Measurements from ENCODE around the gene MTOR.

GRCh38 chr1:11125931-11126330 is 136.4 kb downstream of the MTOR start:
- TF ChIP-seq CTCF (conservative IDR thresholded peaks at IDR 0.05): no peak
- no peak for TF ChIP-seq ZFX (IDR thresholded peaks at IDR 0.05)
